CD4-positive, alpha-beta T cell treated with Interferon alpha-2 for 1 hour (primary cell): ENCODE measurements around the gene ENG.

Experiments
- DNase-seq, 2 donors: peaks; one replicate each; pipeline ENCODE4 v3.0.0-alpha.2; 2020 to 2022

ENG gene

GRCh38 chr9:127772603-127773002 is 81.9 kb downstream of the ENG start:
- no peak for DNase-seq

DNA sequence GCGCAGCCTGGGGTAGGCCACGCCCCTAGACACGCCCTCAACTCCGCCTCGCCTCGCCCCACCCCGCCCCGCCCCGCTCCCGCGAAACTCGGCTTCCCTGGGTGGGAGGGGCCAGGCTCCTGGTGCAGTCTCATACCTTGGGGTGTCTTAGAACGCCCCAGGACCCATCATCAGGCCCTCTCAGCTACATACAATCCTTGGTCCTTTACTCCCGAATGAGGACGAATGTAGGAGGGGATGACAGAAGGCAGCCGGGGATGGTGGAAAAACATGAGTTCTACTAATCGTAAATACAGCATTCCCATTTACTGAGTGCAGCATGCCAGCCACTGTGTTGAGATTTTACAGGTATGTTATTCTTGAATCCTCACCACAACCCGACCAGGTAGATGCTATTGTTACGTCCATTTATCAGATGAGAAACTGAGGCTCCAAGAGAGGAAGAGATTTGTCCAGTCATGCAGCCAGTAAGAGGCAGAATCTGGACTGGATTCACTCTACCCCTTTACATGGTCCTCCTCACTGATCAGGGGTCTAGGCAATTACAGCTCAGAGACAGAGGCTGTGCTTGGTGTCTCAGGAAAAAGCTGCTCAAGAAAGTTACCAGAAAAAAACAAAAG is 82.8 kb downstream of the ENG start:
- no peak for DNase-seq

DNA sequence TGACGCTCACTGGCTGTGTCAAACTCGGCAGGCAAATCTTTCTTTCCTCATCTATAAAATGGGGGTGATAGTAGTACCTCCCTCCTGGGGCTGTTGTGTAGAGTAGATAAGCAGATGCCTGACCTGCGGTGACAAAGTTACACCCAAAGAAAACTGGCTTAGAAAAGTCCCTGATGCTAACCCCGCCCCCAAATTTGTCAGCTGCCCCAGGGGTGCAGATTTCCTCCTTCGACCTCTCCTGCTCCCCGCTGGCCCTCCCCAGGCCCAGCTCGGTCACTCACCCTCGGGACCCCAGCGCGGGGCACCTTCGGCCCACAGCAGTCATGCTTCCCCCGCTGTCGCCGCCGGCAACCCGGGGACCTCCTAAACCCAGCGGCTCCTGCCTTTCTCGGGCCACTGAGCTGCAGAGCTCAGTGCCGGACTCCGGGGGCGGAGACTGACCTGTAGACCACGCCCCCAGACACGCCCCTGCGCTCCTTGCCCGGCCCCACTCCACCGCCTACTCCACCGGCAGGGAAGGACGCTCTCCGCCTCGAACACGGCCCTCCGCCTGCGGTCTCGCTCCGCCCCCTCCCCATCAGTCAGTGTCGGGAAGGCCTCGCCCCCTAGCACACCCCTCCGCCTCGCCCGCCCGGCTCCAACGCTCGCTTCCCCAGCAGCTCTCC is 83.4 kb downstream of the ENG start:
- peak; percentile 97 to 98 for DNase-seq

GRCh38 chr9:127770583-127770904 is 83.9 kb downstream of the ENG start:
- DNase-seq = no peak

- DNase-seq = no peak
Observed at GRCh38 chr9:127769929-127770582, 84.4 kb downstream of the ENG start.

DNA sequence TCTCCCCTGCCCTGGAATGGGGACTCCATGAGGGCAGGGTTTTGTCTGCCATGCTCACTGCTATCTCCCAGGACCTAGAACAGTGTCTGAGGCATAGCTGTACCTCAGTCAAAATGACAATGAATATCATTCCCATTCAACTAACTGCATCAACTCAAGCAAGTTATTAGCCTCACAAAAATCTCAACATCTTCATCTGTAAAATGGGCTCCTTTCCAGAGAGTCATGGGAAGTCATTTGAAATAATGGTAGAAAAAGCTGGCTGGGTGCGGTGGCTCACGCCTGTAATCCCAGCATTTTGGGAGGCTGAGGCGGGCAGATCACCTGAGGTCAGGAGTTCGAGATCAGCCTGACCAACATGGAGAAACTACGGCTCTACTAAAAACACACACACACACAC is 85.4 kb downstream of the ENG start:
- no peak for DNase-seq

GRCh38 chr9:127768698-127769097 is 85.8 kb downstream of the ENG start:
- no peak for DNase-seq

- no peak for DNase-seq
Observed at GRCh38 chr9:127767909-127768331, 86.5 kb downstream of the ENG start.

- DNase-seq = peak in 1 of 2 donors; percentile 41
Observed at GRCh38 chr9:127767410-127767809, 87.0 kb downstream of the ENG start.

GRCh38 chr9:127765418-127765817 is 89.0 kb downstream of the ENG start:
- no peak for DNase-seq
